Osteocyte (in vitro differentiated cells): ENCODE results near the gene HAO1. TPM values are rescaled to one million over a fixed set of nuclear protein-coding genes. Genes with fewer than 3 reads are reported as not detected.

Experiments
- DNase-seq: peaks from one replicate; pipeline ENCODE4 v3.0.0; 2021; ENCODE audit warnings: mixed read lengths; ENCODE audit not compliant: unreplicated experiment; ENCODE audit errors: extremely low spot score
- H3K27ac Mint-ChIP-seq: one replicate; pipeline ENCODE4 v1.8.0; 2021; ENCODE audit warnings: mild to moderate bottlenecking, mixed read lengths; ENCODE audit not compliant: unreplicated experiment
- H3K27me3 Mint-ChIP-seq: one replicate; pipeline ENCODE4 v1.8.0; 2021; ENCODE audit warnings: mixed read lengths; ENCODE audit not compliant: unreplicated experiment
- H3K36me3 Mint-ChIP-seq: one replicate; pipeline ENCODE4 v1.8.0; 2021; ENCODE audit warnings: mixed read lengths; ENCODE audit not compliant: unreplicated experiment
- H3K4me1 Mint-ChIP-seq: one replicate; pipeline ENCODE4 v1.8.0; 2021; ENCODE audit warnings: mixed read lengths; ENCODE audit not compliant: unreplicated experiment
- H3K4me3 Mint-ChIP-seq: one replicate; pipeline ENCODE4 v1.8.0; 2021; ENCODE audit warnings: mild to moderate bottlenecking, moderate library complexity, mixed read lengths; ENCODE audit not compliant: unreplicated experiment
- H3K9me3 Mint-ChIP-seq: one replicate; pipeline ENCODE4 v1.8.0; 2021; ENCODE audit warnings: mixed read lengths; ENCODE audit not compliant: unreplicated experiment
- long read RNA-seq: library from polyadenylated mRNA; unstranded; transcript quantifications from one replicate; pipeline ENCODE4 v2.0.0, GENCODE V29; 2021
- total RNA-seq: library from RNA; stranded (reverse); gene quantifications from 2 replicates; pipeline ENCODE4 v1.2.1, GENCODE V29; 2021
- TF ChIP-seq, protein P1 (sequence below): fragments of 200-600 bp; sonication (generic); IDR thresholded peaks from 2 replicates; pipeline ENCODE4 v1.5.0; 2021; ENCODE audit warnings: antibody characterized with exemption, mild to moderate bottlenecking, moderate library complexity

The HAO1 gene
- total RNA-seq, result not detected in 2 replicates
- long read RNA-seq, result 0 reads

DNA sequence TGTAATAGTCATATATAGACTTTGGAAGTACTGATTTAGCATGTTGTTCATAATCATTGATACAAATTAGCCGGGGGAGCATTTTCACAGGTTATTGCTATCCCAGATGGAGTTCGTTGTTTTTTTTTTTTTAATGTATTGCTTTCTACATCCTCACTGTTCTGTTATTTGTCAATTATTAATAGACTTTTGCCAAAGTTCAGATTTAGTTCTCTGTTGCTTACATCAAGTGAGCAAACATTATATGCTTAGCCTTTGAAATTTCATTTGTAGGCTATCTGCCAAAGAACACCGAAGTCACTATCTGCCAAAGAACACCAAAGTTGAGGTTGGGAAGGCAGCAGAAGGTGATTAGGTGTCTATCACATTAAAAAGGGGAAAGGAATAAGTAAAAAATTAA, at the start of gene HAO1:
Gene HAO1 (minus strand): TSS at position 118 of the 400 bp plus-strand sequence. CDS start 36 bp downstream, at position 82.
- TF ChIP-seq, protein P1, sequence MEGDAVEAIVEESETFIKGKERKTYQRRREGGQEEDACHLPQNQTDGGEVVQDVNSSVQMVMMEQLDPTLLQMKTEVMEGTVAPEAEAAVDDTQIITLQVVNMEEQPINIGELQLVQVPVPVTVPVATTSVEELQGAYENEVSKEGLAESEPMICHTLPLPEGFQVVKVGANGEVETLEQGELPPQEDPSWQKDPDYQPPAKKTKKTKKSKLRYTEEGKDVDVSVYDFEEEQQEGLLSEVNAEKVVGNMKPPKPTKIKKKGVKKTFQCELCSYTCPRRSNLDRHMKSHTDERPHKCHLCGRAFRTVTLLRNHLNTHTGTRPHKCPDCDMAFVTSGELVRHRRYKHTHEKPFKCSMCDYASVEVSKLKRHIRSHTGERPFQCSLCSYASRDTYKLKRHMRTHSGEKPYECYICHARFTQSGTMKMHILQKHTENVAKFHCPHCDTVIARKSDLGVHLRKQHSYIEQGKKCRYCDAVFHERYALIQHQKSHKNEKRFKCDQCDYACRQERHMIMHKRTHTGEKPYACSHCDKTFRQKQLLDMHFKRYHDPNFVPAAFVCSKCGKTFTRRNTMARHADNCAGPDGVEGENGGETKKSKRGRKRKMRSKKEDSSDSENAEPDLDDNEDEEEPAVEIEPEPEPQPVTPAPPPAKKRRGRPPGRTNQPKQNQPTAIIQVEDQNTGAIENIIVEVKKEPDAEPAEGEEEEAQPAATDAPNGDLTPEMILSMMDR, result no peak
- no peak for DNase-seq
- peaks cover 4% of the 10 kb centered on the region for H3K9me3 Mint-ChIP-seq
- H3K36me3 Mint-ChIP-seq, result no peaks in the 10 kb centered on the region
- H3K27me3 Mint-ChIP-seq, result peaks cover 34% of the 10 kb centered on the region
- H3K27ac Mint-ChIP-seq, result no peak within 1 kb of the TSS
- no peak within 1 kb of the TSS for H3K4me3 Mint-ChIP-seq
- no peaks in the 10 kb centered on the region for H3K4me1 Mint-ChIP-seq

GRCh38 chr20:7989379-7989778, 49.1 kb upstream of the HAO1 start:
- no peaks in the 10 kb centered on the region for H3K4me1 Mint-ChIP-seq
- peaks cover 17% of the 10 kb centered on the region for H3K36me3 Mint-ChIP-seq
- no peak for DNase-seq
- H3K27ac Mint-ChIP-seq, result no peak overlapping the region
- TF ChIP-seq, protein P1, result no peak
- H3K27me3 Mint-ChIP-seq, result no peaks in the 10 kb centered on the region
- H3K4me3 Mint-ChIP-seq, result no peak overlapping the region
- H3K9me3 Mint-ChIP-seq, result peaks cover 9% of the 10 kb centered on the region

DNA sequence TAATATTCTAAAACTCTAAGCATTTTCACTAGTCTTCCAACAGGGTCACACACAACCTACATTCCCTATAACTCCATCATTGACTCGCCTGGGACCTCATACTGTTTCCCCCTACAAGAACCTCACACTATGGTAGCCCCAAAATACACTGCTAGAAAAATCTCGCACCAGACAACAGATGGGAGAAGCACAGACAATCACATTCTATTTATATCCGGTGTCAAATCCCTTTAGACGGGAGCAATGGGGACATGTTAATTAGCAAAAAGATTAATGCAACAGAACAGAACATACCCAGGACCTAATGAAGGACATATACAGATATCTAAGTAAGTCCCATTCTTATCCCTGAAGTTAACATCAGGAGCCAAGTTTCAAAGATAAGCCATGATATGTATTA, 45.7 kb upstream of the HAO1 start:
- Mint-ChIP-seq H3K36me3 (peaks cover 11% of the 10 kb centered on the region), H3K4me1 (peaks cover under 1% of the 10 kb centered on the region), H3K9me3 (no peaks in the 10 kb centered on the region), H3K27me3 (no peaks in the 10 kb centered on the region), H3K27ac (no peak overlapping the region), H3K4me3 (no peak overlapping the region)
- no peak for DNase-seq
- TF ChIP-seq, protein P1, result no peak

GRCh38 chr20:7984192-7984591, 43.9 kb upstream of the HAO1 start:
- DNase-seq, result no peak
- no peak overlapping the region for H3K4me3 Mint-ChIP-seq
- H3K27ac Mint-ChIP-seq, result no peak overlapping the region
- H3K36me3 Mint-ChIP-seq, result peaks cover 11% of the 10 kb centered on the region
- TF ChIP-seq, protein P1, result no peak
- no peaks in the 10 kb centered on the region for H3K9me3 Mint-ChIP-seq
- H3K27me3 Mint-ChIP-seq, result no peaks in the 10 kb centered on the region
- peaks cover 4% of the 10 kb centered on the region for H3K4me1 Mint-ChIP-seq

DNA sequence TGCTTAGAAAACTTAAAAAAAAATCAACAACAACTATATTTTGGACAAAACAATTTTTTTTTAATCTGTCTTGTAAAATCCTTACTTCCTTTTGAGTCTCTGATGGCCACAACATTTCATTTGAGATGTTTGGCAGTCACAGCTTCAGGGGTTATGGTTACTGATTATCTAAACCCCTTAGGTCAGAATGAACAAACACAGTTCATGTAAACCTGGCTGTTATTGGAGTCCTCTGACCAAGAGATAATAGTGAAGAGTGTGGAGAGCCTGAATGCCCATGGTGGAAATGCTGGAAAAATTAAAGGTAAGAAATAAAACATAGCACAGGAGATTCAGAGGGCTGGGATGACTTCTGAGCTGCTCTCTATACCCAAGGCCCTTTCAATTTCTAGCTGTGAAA, 41.1 kb upstream of the HAO1 start:
- Mint-ChIP-seq H3K4me1 (peaks cover 4% of the 10 kb centered on the region), H3K27ac (no peak overlapping the region), H3K36me3 (peaks cover 11% of the 10 kb centered on the region), H3K4me3 (no peak overlapping the region), H3K27me3 (no peaks in the 10 kb centered on the region), H3K9me3 (no peaks in the 10 kb centered on the region)
- TF ChIP-seq, protein P1, result no peak
- no peak for DNase-seq
